GM21723 (cell line): ENCODE measurements around the gene BICDL1.

Experiments
- ATAC-seq: cut with Tn5 transposase; IDR thresholded peaks from one replicate; pipeline ENCODE4 v1.9.1; 2021; ENCODE audit warnings: mild to moderate bottlenecking, moderate library complexity; ENCODE audit not compliant: unreplicated experiment

The BICDL1 gene

GRCh38 chr12:120099738-120100137 lies 110.7 kb downstream of the BICDL1 start:
- ATAC-seq, result no peak

DNA sequence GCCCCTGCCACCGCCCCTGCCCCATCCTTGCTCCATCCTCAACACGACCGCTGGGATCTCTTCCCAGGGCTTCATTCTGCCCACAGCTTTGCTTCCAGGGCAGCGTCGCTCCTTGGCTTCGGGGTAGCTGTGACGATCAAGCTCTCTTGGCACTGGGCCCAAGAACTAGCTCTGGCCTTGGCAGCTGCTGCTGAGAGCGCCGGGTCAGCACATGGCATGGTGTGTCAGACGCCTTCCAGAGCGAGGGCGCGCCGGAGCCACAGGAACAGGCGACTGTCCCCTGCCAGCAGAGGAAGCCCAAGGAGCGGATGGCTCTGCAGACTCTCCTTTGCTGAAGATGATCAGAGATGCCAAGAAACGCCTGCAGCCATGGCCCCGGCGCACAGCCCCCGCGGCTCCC lies 111.6 kb downstream of the BICDL1 start:
- no peak for ATAC-seq

DNA sequence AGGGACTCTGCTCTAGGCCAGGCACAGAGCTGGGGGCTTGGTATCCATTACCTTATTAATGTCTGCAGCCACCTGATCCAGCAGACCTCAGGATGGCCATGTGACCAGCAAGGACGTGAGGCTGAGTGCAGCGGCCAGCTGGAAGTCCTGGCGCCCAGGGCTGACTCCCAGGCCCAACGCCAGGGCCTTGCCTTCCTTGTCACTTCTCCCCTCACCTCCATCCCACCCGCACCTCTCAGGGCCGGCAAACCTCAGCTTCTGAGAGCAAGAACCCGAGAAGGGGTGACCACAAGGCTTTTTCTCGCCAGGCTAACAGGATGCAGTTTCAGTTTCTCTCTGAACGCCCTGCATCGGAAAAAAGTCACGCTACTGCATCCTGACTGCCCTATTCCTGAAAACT lies 112.1 kb downstream of the BICDL1 start:
- no peak for ATAC-seq

DNA sequence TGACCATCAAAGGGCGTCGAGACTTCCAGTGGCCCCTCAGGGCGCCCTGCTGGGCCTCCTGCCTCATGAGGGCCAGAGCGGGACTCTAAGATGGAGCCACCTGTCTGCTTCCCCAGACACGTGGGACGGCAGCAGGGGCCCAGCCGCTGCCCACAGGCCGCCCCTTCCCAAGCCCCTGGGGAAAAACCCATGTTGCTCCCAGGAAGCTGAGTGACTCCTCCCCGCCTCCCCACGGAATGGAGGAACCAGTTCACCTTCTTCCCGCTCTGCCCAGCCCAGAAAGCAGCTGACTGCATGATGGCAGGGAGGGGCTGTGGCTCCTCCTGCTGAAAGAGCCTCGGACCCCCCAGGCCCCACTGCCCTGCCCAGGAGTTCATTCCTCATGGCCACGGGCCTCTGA lies 112.6 kb downstream of the BICDL1 start:
- ATAC-seq, result no peak

GRCh38 chr12:120102189-120103043 lies 113.4 kb downstream of the BICDL1 start:
- no peak for ATAC-seq

DNA sequence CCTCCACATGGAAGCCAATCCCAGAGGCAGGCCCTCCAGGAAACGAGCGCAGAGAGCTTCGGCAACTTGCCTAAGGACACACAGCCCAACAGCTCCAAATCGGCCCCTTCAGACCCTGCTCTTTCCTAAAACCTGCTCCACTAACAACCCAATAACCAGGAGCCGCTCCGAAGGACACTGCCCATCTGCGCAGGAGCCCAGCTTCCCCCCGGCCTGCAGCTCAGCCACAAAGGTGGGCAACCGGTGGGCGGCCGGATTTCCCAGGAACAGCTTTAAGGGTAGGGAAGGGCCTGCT lies 114.0 kb downstream of the BICDL1 start:
- ATAC-seq, result no peak

GRCh38 chr12:120103371-120103770 lies 114.3 kb downstream of the BICDL1 start:
- no peak for ATAC-seq

DNA sequence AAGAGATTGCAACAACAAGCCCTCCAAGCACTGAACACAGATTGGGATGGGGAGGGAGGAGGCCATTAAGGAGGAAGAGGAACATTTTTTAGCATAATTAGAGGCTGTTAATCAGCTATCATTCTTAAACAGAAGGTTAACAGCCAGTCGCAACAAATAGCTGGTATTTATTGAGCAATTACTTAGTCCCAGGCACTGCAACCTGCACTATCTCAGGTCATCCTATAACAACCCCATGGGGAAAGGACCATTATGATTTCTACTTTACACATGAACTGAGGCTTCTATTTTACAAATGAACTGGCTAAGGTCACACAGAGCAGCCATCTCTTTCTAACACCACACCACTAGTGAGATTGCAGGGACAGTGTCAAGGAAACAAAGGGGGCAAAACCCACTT lies 117.1 kb downstream of the BICDL1 start:
- no peak for ATAC-seq

GRCh38 chr12:120109570-120110267 lies 120.7 kb downstream of the BICDL1 start:
- no peak for ATAC-seq

DNA sequence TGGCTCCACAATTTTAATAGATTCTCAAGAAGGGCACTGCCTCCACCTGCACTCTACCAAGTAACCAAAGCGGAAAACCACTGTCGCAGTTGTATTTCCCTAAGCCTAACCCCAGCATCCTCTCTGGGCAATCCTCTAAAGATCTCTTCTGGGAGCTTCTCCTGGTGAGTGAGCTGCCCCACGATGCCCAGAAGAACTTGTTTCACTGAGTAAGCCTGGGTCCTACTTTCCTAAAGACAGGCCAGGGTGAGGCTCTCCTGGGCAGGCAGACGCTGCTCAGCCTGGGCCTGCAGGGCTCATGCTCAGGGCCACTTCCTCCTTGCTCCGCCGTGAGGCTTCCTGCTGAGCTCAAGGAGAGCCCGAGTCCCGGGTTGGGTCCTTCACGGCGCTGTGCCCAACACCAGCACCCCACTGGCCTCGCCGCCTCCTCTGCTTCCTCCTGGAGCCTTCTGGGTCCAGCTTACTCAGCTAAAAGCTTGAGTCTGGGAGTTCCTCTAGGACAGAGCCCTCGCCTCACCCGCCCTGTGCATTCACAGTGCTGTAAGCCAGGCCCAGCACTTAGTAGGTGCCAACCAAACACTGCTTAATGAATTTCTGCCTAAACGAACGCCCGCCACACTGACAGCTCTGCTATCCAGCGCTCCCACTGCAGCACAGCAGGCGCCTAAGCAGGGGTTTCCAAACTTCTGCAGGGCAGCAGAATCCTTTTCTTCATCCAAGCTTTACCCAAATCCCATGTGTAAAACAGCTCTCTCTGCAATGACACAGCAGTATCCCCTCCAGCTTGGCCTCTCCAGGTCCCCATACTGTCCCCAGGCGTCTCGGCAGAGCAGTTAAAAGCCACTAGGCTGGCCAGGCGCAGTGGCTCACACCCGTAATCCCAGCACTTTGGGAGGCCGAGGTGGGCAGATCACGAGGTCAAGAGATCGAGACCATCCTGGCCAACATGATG lies 121.8 kb downstream of the BICDL1 start:
- peak; percentile 75 for ATAC-seq

DNA sequence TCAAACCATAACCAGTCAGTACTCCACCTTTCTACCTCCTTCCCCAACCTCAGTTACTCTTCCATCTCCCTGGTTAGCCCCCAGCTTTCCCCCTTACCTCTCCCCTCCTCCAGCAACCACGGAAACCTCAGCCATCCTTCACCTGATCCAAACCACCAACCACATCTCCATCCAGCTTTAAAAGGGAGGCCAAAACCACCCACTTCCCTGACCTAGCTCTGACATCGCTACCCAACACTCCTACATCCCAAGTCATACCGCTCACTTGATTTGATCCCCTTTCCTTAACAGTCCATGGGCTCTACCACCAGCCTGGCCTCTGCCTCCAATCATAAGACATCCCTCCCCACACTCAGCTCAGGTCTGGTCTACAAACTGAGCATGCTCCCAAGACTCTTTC lies 126.0 kb downstream of the BICDL1 start:
- no peak for ATAC-seq

DNA sequence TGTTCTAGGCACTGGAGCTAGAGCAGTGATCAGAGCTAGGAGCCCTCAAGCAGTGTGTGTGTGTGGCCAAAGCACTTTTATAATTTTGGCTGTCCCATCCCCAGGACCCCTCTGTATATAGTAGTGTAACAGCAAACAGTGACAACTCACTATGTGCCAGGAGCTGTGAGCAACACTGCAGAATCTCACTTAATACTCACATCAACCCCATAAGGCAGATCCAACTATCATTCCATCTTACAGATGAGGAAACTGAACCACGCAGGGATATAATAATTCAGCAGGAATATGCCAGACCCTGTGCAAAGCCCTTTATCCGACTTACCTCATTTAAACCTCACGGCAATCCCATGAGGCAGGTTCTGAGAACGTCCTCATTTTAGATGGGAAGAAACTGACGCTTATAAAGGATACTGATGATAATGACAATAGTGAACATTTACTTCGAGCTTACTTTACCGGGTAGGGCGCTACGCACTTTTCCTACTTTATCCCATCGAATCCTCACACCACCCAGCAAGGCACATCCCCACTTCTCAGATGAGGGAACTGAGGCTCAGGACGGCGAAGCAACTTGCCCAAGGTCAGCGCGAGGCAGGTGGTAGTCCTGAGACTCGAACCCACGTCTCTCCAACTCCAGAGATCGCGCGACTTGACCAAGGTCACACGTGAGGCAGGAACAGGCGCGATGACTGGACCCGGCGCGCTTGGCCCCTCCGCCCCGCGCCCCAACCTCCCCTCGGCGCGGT lies 126.8 kb downstream of the BICDL1 start:
- no peak for ATAC-seq

DNA sequence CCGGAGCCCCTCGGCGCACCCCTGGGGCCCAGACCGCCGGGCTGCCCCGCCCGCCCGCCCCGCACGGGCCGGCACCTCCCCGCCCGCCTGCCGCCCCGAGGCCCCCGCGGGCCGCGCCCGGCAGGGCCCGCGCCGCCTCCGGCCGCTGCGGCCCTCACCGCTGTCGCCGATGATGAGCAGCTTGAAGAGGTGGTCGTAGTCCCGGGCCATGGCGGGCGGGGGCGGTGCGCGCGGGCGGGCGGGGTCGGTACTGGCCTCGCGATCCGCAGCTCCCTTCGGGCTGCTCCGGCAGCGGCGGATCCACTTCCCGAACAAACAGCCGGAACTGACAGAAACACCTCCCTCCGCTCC lies 127.4 kb downstream of the BICDL1 start, which contains the start of gene RAB35:
TSS of gene RAB35 (minus strand) at position 313 of the 351 bp plus-strand sequence. CDS start at position 210, 103 bp downstream.
- ATAC-seq, result peak; percentile 12

DNA sequence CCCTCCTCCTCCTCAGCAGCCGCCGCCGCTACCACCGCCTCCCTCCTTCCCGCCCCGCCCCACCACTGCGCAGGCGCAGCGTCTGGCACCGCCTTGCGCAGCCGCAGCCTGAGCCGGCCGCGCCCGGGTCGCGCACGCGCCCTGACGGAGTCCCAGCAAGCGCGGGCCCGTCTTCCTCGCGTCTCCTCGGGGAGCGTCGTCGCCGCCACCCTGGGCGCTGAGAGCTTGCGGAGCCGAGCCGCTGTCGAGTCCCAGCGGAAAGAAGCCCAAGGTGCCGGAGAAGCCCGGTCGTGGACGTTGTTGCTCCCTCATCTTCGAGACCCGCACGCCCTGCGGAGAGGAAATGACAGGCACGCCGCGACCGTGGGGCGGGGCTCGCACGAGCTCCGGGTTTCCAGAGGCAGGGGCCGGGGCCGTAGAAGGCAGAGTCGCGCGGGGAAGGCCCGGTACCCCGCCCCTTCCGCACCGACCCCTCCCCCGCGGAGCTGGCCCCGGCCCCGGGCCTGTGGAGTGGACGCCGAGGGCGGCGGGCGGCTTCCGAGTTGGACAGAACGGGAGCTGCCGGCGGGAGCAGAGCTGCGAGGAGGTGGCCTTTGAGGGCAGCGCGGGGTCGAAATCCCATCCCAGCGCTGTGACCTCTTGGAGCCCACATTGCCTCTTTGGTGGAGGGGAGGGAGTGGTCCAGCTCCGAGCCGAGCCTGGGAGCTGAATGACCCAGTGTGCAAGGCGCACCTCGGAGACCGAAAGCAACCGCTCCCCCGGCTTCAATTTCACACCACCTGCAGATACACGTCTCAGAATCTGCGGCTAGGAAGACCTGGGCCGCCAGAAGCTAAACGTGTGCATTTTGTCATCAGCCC lies 128.0 kb downstream of the BICDL1 start:
- ATAC-seq, result peak; percentile 42

GRCh38 chr12:120117961-120118320 lies 128.9 kb downstream of the BICDL1 start:
- ATAC-seq, result no peak

DNA sequence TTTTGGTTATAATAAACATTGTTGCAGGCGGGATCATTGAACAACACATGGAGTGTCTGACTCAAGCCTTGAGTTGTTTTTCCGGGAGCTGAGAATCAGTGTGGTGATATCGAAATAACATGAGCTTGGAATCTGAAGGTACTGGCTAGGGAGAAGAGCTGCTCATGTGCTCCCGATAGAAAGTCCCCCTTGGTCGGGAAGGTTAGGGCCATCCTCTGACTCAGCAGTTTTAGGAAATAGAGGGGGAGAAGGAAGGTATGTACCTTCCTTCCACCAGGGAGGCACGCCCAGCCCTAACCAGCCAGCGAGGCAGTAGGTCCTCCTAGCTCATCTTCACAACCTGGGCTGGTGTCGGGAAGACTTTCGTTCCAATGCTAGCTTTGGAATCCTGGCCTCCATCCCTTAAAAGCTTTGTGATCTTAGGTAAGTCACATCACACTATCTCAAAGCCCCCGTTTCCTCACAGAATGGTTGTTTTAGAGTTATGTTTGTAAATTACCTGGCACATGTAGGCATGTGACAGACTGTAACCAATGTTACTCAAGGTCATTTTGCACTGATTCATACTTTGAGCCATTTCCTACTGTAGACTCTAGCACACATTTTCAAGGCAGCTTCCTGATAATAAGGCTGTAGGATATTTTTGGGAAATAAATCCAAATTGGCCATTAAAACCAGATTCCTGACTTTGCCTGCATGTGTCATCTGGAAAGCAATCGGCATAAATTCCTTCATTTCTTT lies 129.5 kb downstream of the BICDL1 start:
- ATAC-seq, result no peak

DNA sequence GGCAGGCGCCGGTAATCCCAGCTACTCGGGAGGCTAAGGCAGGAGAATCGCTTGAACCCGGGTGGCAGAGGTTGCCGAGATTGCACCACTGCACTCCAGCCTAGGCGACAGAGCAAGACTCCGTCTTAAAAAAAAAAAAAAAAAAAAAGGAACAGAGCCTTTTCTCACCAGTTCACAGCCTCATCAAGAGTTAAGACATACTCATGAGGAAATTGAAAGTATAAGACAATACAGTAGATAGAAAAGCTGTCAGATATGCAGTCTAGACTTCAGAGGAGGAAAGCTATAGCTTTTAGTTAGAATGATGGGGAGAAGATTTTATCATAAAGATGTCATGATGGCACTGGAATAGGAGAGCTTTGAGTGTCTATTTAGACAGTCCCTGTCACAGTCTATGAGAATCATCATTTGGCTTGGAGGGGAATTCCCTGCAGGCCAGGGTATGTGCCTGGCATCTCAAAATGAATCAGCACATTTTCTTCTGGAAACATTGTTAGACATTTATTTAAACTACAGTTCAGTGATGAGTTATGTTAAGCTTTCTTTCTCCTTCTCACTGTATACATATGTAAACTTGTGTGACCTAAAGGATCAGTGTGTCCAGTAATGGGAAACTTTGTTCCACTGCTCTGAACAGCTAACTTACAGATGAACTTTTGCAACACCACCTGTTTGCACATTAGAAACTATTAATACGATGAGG lies 130.4 kb downstream of the BICDL1 start:
- ATAC-seq, result no peak

- ATAC-seq, result no peak
Measured at GRCh38 chr12:120121343-120121742, 132.3 kb downstream of the BICDL1 start.
